HG03280 (cell line): ENCODE data around the gene DSCAM.

Experiments
- ATAC-seq: cut with Tn5 transposase; IDR thresholded peaks from one replicate; pipeline ENCODE4 v1.9.1; 2021; ENCODE audit warnings: mild to moderate bottlenecking, moderate library complexity; ENCODE audit not compliant: unreplicated experiment

DSCAM gene

GRCh38 chr21:40840401-40841125 lies 6.4 kb downstream of the DSCAM start:
- no peak for ATAC-seq

GRCh38 chr21:40839521-40839920 lies 7.4 kb downstream of the DSCAM start:
- ATAC-seq, result no peak

GRCh38 chr21:40837456-40837855 lies 9.5 kb downstream of the DSCAM start:
- ATAC-seq, result no peak

GRCh38 chr21:40835184-40835694 lies 11.7 kb downstream of the DSCAM start:
- ATAC-seq, result no peak

GRCh38 chr21:40833184-40833583 lies 13.8 kb downstream of the DSCAM start:
- ATAC-seq, result no peak

- ATAC-seq, result no peak
These were observed 14.6 kb downstream of the DSCAM start for GRCh38 chr21:40832316-40832715.

- ATAC-seq, result no peak
These were observed 16.1 kb downstream of the DSCAM start for GRCh38 chr21:40830836-40831235.

- ATAC-seq, result no peak
These were observed 17.2 kb downstream of the DSCAM start for GRCh38 chr21:40829791-40830190.

- no peak for ATAC-seq
These were observed 17.6 kb downstream of the DSCAM start for GRCh38 chr21:40829308-40829707.

GRCh38 chr21:40827509-40827908 lies 19.4 kb downstream of the DSCAM start:
- no peak for ATAC-seq

GRCh38 chr21:40819071-40819900 lies 27.7 kb downstream of the DSCAM start:
- no peak for ATAC-seq

- no peak for ATAC-seq
These were observed 33.0 kb downstream of the DSCAM start for GRCh38 chr21:40813918-40814317.

- no peak for ATAC-seq
These were observed 37.2 kb downstream of the DSCAM start for GRCh38 chr21:40809673-40810197.

GRCh38 chr21:40803101-40803500 lies 43.9 kb downstream of the DSCAM start:
- ATAC-seq, result no peak

- ATAC-seq, result no peak
These were observed 46.8 kb downstream of the DSCAM start for GRCh38 chr21:40800126-40800525.

GRCh38 chr21:40797891-40798290 lies 49.1 kb downstream of the DSCAM start:
- ATAC-seq, result no peak

GRCh38 chr21:40797410-40797809 lies 49.5 kb downstream of the DSCAM start:
- ATAC-seq, result no peak

GRCh38 chr21:40796464-40796863 lies 50.5 kb downstream of the DSCAM start:
- no peak for ATAC-seq

- no peak for ATAC-seq
These were observed 51.6 kb downstream of the DSCAM start for GRCh38 chr21:40795313-40795712.

- no peak for ATAC-seq
These were observed 54.1 kb downstream of the DSCAM start for GRCh38 chr21:40792691-40793456.

GRCh38 chr21:40788635-40789034 lies 58.3 kb downstream of the DSCAM start:
- ATAC-seq, result no peak
